Inflammatory macrophage (primary cell): Measurements from ENCODE around the gene FST.

ENCODE experiments used
- DNase-seq, 2 donors: peaks; one replicate each; pipeline ENCODE4 v3.0.0-alpha.2; 2020 to 2022

FST gene

GRCh38 chr5:53475320-53475719 lies 5.1 kb upstream of the FST start:
- no peak for DNase-seq

- no peak for DNase-seq
Observed at GRCh38 chr5:53476019-53476418, 4.4 kb upstream of the FST start.

GRCh38 chr5:53476531-53477480 lies 3.6 kb upstream of the FST start:
- DNase-seq = no peak

GRCh38 chr5:53478411-53479044 lies 1.9 kb upstream of the FST start:
- DNase-seq = peak; percentile 37 to 53

- no peak for DNase-seq
Observed at GRCh38 chr5:53479045-53479589, 1.3 kb upstream of the FST start.

GRCh38 chr5:53479590-53480415 lies 626 bp upstream of the FST start:
- DNase-seq = peak in 1 of 2 donors; percentile 5

GRCh38 chr5:53481159-53481886 lies 894 bp downstream of the FST start:
- DNase-seq = no peak

- DNase-seq = peak; percentile 93 to 94
Observed at GRCh38 chr5:53481887-53482716, 1.7 kb downstream of the FST start.

GRCh38 chr5:53482717-53483638 lies 2.5 kb downstream of the FST start:
- no peak for DNase-seq

- DNase-seq = no peak
Observed at GRCh38 chr5:53487436-53487835, 7.0 kb downstream of the FST start.

GRCh38 chr5:53488195-53488722 lies 7.8 kb downstream of the FST start:
- no peak for DNase-seq

- DNase-seq = no peak
Observed at GRCh38 chr5:53490747-53491146, 10.3 kb downstream of the FST start.

GRCh38 chr5:53501054-53501453 lies 20.6 kb downstream of the FST start:
- no peak for DNase-seq

- DNase-seq = no peak
Observed at GRCh38 chr5:53503562-53504218, 23.3 kb downstream of the FST start.

- DNase-seq = peak in 1 of 2 donors; percentile 9
Observed at GRCh38 chr5:53507013-53507412, 26.6 kb downstream of the FST start.

- no peak for DNase-seq
Observed at GRCh38 chr5:53508125-53508524, 27.7 kb downstream of the FST start.

GRCh38 chr5:53512539-53512938 lies 32.1 kb downstream of the FST start:
- no peak for DNase-seq

GRCh38 chr5:53515988-53516387 lies 35.6 kb downstream of the FST start:
- DNase-seq = no peak

GRCh38 chr5:53520813-53521212 lies 40.4 kb downstream of the FST start:
- no peak for DNase-seq
